Measurements from ENCODE around the gene CAND1. TPM values are rescaled to one million over a fixed set of nuclear protein-coding genes. Genes with fewer than 3 reads are reported as not detected.

CAND1 gene
- total and polyA plus RNA-seq, 5 experiments from 2014 or later = 44.5 to 139 (median 66.3) TPM

DNA sequence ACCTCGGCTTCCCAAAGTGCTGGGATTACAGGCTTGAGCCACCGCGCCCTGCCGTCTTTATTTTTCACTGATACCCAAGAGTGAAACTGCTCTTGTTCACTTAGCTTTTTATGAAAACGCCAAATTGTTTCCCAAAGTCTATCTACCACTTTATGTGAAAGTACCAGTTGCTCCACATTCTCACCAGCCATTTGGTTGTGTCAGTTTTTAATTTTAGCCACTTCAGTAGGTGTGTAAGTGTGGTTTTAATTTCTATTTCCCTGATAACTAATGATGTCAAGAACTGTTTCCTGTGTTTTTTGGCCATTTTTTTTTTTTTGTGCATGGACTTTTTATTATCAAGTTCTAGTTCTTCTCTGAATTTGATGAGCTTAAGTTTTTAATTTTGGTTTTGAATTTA, 17.1 kb downstream of the CAND1 start:
- H3K27me3 Mint-ChIP-seq = no peaks in the 10 kb centered on the region
- peak overlapping the region in 1 of 10 donors; percentile 13 for H3K4me3 Mint-ChIP-seq
- no peaks in the 10 kb centered on the region for H3K9me3 Mint-ChIP-seq
- peaks cover 6 to 83% (median 31%) of the 10 kb centered on the region in 3 donors for H3K36me3 Mint-ChIP-seq
- POLR2A ChIA-PET = no interaction called here
- DNase-seq = no peak
- ATAC-seq = no peak
- H3K4me1 Mint-ChIP-seq = peaks cover 24 to 69% (median 57%) of the 10 kb centered on the region in 4 donors
- H3K27ac Mint-ChIP-seq = peak overlapping the region in 2 of 10 donors; percentile 46 to 70

DNA sequence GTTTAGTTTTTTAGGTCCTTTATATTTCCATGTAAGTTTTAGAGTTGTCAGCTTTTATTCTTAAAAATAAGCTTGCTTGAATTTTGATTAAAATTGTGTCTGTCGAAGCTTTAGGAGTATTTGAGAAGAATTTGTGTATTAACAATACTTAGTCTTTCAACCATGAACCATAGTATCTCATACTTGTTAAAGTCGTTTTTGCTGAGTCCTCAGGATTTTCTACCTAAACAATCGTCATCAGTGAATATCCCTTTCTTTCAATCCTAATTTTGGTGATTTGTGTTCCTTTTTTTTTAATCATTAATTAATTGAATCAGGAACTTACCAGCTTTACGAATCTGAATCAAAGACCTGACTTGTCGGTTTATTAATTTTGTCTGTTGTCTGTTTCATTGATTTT, 18.2 kb downstream of the CAND1 start:
- peaks cover 6 to 80% (median 29%) of the 10 kb centered on the region in 3 donors for H3K36me3 Mint-ChIP-seq
- peak overlapping the region in 3 of 10 donors; percentile 13 to 33 (median 20) for H3K4me3 Mint-ChIP-seq
- no peaks in the 10 kb centered on the region for H3K9me3 Mint-ChIP-seq
- POLR2A ChIA-PET = no interaction called here
- H3K27ac Mint-ChIP-seq = peak overlapping the region in 2 of 10 donors; percentile 46 to 61
- ATAC-seq (no peak), DNase-seq (no peak)
- H3K27me3 Mint-ChIP-seq = no peaks in the 10 kb centered on the region
- H3K4me1 Mint-ChIP-seq = peaks cover 22 to 65% (median 54%) of the 10 kb centered on the region in 4 donors

- POLR2A ChIA-PET = interaction anchor here (1.2 kb wide), 1 partner anchor 362 kb away, joined by 3 read pairs; no protein-coding TSS in a partner anchor
- Mint-ChIP-seq H3K27ac (peak overlapping the region in 2 of 10 donors; percentile 13 to 60), H3K4me1 (peaks cover 22 to 62% (median 56%) of the 10 kb centered on the region in 4 donors), H3K4me3 (peak overlapping the region in 3 of 10 donors; percentile 4 to 43 (median 32)), H3K9me3 (no peaks in the 10 kb centered on the region), H3K27me3 (no peaks in the 10 kb centered on the region), H3K36me3 (peaks cover 6 to 81% (median 24%) of the 10 kb centered on the region in 3 donors)
- DNase-seq (no peak), ATAC-seq (no peak)
These were observed 19.4 kb downstream of the CAND1 start for GRCh38 chr12:67288561-67288960.

- Mint-ChIP-seq H3K9me3 (no peaks in the 10 kb centered on the region), H3K27ac (peak overlapping the region in 1 of 10 donors; percentile 12), H3K4me3 (peak overlapping the region in 1 of 10 donors; percentile 10), H3K4me1 (peaks cover 19 to 57% (median 46%) of the 10 kb centered on the region in 4 donors), H3K36me3 (peaks cover 6 to 84% (median 26%) of the 10 kb centered on the region in 3 donors), H3K27me3 (no peaks in the 10 kb centered on the region)
- no peak for ATAC-seq
- no peak for DNase-seq
- POLR2A ChIA-PET = interaction anchor here (0.6 kb wide), 1 partner anchor 37 kb away, joined by 3 read pairs; no protein-coding TSS in a partner anchor
These were observed 21.2 kb downstream of the CAND1 start for GRCh38 chr12:67290378-67290777.

DNA sequence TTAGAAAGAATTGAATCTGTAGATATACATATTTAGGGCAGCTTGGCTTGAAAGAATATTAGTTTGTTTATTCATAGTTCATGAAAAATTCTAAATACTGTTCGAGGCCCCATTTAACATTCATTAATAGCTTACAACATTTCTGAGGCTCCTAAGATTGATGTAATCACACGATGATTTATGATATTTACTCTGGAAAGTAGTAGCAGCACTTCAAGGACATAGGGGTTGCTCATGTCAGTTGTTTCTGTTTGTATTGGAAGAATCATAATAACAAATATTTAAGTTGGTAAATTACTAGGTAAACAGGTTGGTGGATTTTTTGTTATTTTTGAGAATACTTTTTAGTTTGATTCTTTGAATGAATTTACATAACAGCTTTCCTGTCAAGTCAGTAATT, 30.4 kb downstream of the CAND1 start:
- no peak for ATAC-seq
- H3K4me1 Mint-ChIP-seq = peaks cover 6 to 21% (median 19%) of the 10 kb centered on the region in 4 donors
- no peak for DNase-seq
- H3K4me3 Mint-ChIP-seq = no peak overlapping the region
- H3K9me3 Mint-ChIP-seq = no peaks in the 10 kb centered on the region
- no peaks in the 10 kb centered on the region for H3K27me3 Mint-ChIP-seq
- H3K27ac Mint-ChIP-seq = peak overlapping the region in 1 of 10 donors; percentile 33
- peaks cover 0 to 89% (median 36%) of the 10 kb centered on the region in 3 donors for H3K36me3 Mint-ChIP-seq
- POLR2A ChIA-PET = no interaction called here

DNA sequence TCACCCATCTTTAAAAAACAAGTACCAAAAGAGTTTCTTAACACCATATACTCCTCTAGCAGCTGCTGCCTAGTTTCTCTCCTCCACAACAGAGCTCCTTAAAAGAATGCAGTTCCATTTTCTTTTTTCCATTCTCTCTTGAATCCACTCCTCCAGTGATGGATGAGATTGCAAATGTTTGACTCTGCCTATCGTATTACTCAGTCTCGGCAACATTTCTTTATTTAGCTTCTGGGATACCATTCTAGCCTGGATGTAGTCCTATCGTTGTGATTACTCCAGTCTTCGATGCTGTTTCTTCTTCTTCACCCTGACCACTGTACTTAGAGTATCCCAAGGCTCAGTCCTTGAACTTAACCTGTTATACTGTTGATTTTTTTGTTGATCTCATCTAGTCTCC, 30.8 kb downstream of the CAND1 start:
- Mint-ChIP-seq H3K27me3 (no peaks in the 10 kb centered on the region), H3K4me1 (peaks cover 6 to 20% (median 17%) of the 10 kb centered on the region in 4 donors), H3K36me3 (peaks cover under 1 to 89% (median 34%) of the 10 kb centered on the region in 3 donors), H3K27ac (peak overlapping the region in 4 of 10 donors; percentile 31 to 79 (median 50)), H3K4me3 (no peak overlapping the region), H3K9me3 (no peaks in the 10 kb centered on the region)
- DNase-seq (no peak), ATAC-seq (no peak)
- POLR2A ChIA-PET = no interaction called here

DNA sequence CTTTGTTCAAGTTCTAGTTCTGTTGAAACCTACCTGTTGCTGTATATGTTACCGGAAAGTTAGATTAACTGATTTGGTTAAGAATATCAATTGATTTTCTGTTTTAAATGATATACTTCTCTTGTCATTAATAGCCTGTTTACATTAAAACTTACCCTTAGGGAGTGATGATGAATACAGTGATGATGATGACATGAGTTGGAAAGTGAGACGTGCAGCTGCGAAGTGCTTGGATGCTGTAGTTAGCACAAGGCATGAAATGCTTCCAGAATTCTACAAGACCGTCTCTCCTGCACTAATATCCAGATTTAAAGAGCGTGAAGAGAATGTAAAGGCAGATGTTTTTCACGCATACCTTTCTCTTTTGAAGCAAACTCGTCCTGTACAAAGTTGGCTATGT, 33.0 kb downstream of the CAND1 start:
- POLR2A ChIA-PET = no interaction called here
- Mint-ChIP-seq H3K27ac (no peak overlapping the region), H3K27me3 (no peaks in the 10 kb centered on the region), H3K4me1 (peaks cover 3 to 9% (median 6%) of the 10 kb centered on the region in 4 donors), H3K4me3 (no peak overlapping the region), H3K36me3 (peaks cover 5 to 89% (median 44%) of the 10 kb centered on the region in 3 donors), H3K9me3 (no peaks in the 10 kb centered on the region)
- no peak for ATAC-seq
- DNase-seq = no peak

- no peaks in the 10 kb centered on the region for H3K27me3 Mint-ChIP-seq
- H3K36me3 Mint-ChIP-seq = peaks cover 5 to 89% (median 53%) of the 10 kb centered on the region in 3 donors
- peaks cover 0 to 4% (median 0%) of the 10 kb centered on the region in 4 donors for H3K4me1 Mint-ChIP-seq
- ATAC-seq (no peak), DNase-seq (no peak)
- H3K27ac Mint-ChIP-seq = peak overlapping the region in 2 of 10 donors; percentile 2 to 13
- H3K9me3 Mint-ChIP-seq = no peaks in the 10 kb centered on the region
- no peak overlapping the region for H3K4me3 Mint-ChIP-seq
- POLR2A ChIA-PET = interaction anchor here (0.6 to 1.6 kb wide), 2 partner anchors 29 to 1135 kb away, joined by 4 read pairs; no protein-coding TSS in a partner anchor
These were observed 36.4 kb downstream of the CAND1 start for GRCh38 chr12:67305544-67305943.

- Mint-ChIP-seq H3K4me1 (peaks cover 0 to 4% (median 0%) of the 10 kb centered on the region in 4 donors), H3K4me3 (no peak overlapping the region), H3K9me3 (no peaks in the 10 kb centered on the region), H3K36me3 (peaks cover 8 to 95% (median 60%) of the 10 kb centered on the region in 3 donors), H3K27ac (no peak overlapping the region), H3K27me3 (no peaks in the 10 kb centered on the region)
- ATAC-seq (no peak), DNase-seq (no peak)
- POLR2A ChIA-PET = interaction anchor here (1.6 kb wide), 1 partner anchor 30 kb away, joined by 4 read pairs; no protein-coding TSS in a partner anchor
These were observed 37.6 kb downstream of the CAND1 start for GRCh38 chr12:67306712-67307111.

DNA sequence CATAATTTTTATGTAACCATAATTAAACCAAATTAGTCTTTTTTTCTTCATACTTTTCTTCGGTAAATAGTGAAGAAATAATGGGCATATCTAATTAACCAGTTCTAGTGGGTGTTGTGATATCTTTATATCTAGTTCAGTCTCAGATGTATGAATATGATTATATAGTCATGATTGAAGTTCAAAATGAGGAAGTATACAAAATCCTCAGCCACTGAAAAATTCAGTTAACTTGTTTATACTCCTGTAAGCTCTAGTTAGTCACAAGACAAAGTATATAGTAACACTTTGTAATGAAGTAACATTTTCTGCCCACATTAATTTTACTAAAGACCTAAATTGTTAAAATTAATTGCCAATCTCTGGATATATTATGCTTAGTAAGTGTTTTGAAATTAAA, 46.5 kb downstream of the CAND1 start:
- H3K27me3 Mint-ChIP-seq = no peaks in the 10 kb centered on the region
- H3K4me3 Mint-ChIP-seq = no peak overlapping the region
- DNase-seq = no peak
- no peak for ATAC-seq
- no peaks in the 10 kb centered on the region for H3K9me3 Mint-ChIP-seq
- POLR2A ChIA-PET = interaction anchor here (1.5 kb wide), 1 partner anchor 47 kb away, joined by 7 read pairs; the partner anchor contains the start of gene CAND1
- peak overlapping the region in 5 of 10 donors; percentile 44 to 79 (median 69) for H3K27ac Mint-ChIP-seq
- peaks cover 7 to 17% (median 9%) of the 10 kb centered on the region in 4 donors for H3K4me1 Mint-ChIP-seq
- peaks cover 13 to 60% (median 26%) of the 10 kb centered on the region in 3 donors for H3K36me3 Mint-ChIP-seq

GRCh38 chr12:67318786-67319185, 49.6 kb downstream of the CAND1 start:
- POLR2A ChIA-PET = no interaction called here
- peaks cover 5 to 30% (median 14%) of the 10 kb centered on the region in 3 donors for H3K36me3 Mint-ChIP-seq
- H3K27ac Mint-ChIP-seq = peak overlapping the region in 3 of 10 donors; percentile 10 to 82 (median 15)
- H3K27me3 Mint-ChIP-seq = no peaks in the 10 kb centered on the region
- peaks cover 14 to 23% (median 16%) of the 10 kb centered on the region in 4 donors for H3K4me1 Mint-ChIP-seq
- DNase-seq (no peak), ATAC-seq (no peak)
- peaks cover 0 to 8% (median 0%) of the 10 kb centered on the region in 9 donors for H3K9me3 Mint-ChIP-seq
- H3K4me3 Mint-ChIP-seq = no peak overlapping the region

GRCh38 chr12:67319936-67320335, 50.8 kb downstream of the CAND1 start:
- peak overlapping the region in 3 of 10 donors; percentile 54 to 74 (median 58) for H3K27ac Mint-ChIP-seq
- no peak for ATAC-seq
- POLR2A ChIA-PET = no interaction called here
- H3K27me3 Mint-ChIP-seq = no peaks in the 10 kb centered on the region
- peaks cover 12 to 21% (median 14%) of the 10 kb centered on the region in 4 donors for H3K4me1 Mint-ChIP-seq
- H3K9me3 Mint-ChIP-seq = peaks cover 0 to 8% (median 2%) of the 10 kb centered on the region in 9 donors
- H3K4me3 Mint-ChIP-seq = no peak overlapping the region
- H3K36me3 Mint-ChIP-seq = peaks cover 5 to 19% (median 14%) of the 10 kb centered on the region in 3 donors
- DNase-seq = no peak

DNA sequence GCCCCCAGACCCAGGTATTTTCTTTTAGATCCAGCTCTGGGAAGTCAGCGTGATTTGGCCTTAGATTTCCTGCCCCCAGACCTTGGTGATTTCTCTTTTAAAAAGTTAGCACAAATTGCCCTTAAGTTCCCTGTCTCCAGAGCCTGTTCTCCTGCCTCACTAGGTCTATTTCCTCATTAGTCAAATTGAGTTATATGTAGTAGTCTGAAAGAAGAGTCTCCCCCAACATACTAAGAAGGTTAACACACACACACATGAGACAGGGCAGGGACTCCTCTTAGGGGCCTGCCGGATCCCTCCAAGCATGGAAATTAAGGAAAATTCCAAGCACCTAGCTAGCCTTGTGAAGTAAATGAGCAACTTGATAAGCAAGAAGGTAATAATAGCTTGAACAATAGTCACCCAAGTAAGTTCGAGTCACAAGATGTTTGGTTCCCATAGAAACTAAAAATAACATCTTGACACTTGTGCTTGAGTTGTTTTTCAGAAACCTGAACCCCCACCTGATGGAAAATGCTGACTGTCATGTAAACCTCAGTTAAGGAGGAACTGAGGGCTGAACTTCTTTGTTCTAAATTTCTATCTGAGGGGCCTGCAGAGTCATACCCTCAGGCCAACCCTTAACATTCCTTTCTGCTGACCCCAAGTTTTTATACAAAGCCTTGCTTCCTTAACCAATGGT, 51.6 kb downstream of the CAND1 start:
- Mint-ChIP-seq H3K27me3 (no peaks in the 10 kb centered on the region), H3K27ac (peak overlapping the region in 8 of 10 donors; percentile 49 to 87 (median 73)), H3K4me1 (peaks cover 12 to 16% (median 13%) of the 10 kb centered on the region in 4 donors), H3K4me3 (no peak overlapping the region), H3K9me3 (peaks cover 0 to 11% (median 4%) of the 10 kb centered on the region in 9 donors), H3K36me3 (peaks cover 5 to 18% (median 16%) of the 10 kb centered on the region in 3 donors)
- POLR2A ChIA-PET = no interaction called here
- DNase-seq (peak in 3 of 10 donors; percentile 2 to 23 (median 16)), ATAC-seq (peak; percentile 35 to 71)
